IMR-90 (cell line): ENCODE data around the gene ETNK1.

Experiments used
- CTCF ChIP-seq: conservative IDR thresholded peaks from 2 replicates; pipeline ENCODE4 v1.5.1; 2012; ENCODE audit warnings: mild to moderate bottlenecking, low read depth, low read length, improper control_type of control experiment
- POLR2A ChIP-seq: IDR thresholded peaks from 2 replicates; pipeline ENCODE4 v1.6.1; 2012; ENCODE audit warnings: mild to moderate bottlenecking, low read depth, low read length
- RAD21 ChIP-seq: IDR thresholded peaks from 2 replicates; pipeline ENCODE4 v1.6.1; 2012; ENCODE audit warnings: low read length, improper control_type of control experiment
- RCOR1 ChIP-seq: IDR thresholded peaks from 2 replicates; pipeline ENCODE4 v1.6.1; 2012; ENCODE audit warnings: mild to moderate bottlenecking, low read length, improper control_type of control experiment; ENCODE audit not compliant: insufficient replicate concordance
- RFX5 ChIP-seq: IDR thresholded peaks from 2 replicates; pipeline ENCODE4 v1.8.0; 2012; ENCODE audit warnings: low read depth, mild to moderate bottlenecking, low read length, moderate library complexity
- USF2 ChIP-seq: fragments of 150-350 bp; IDR thresholded peaks from 2 replicates; pipeline ENCODE4 v1.6.1; 2017; ENCODE audit warnings: mild to moderate bottlenecking, antibody characterized with exemption, low read length, low read depth

- TF ChIP-seq USF2 (no peak), CTCF (no peak), RCOR1 (no peak), RAD21 (no peak), RFX5 (no peak), POLR2A (no peak)
These were observed 61.2 kb downstream of the ETNK1 start for GRCh38 chr12:22686193-22686592.
